ENCODE measurements around the gene SPATA31A7.
"Not testable (repeated sequence)": the region's sequence is repeated elsewhere in the genome, so short reads cannot be mapped to it uniquely, and the experiment has no call there.

Gene SPATA31A7

GRCh38 chr9:61189736-61190135 is at the start of gene SPATA31A7:
Gene SPATA31A7, plus strand, starts transcription at chr9:61190036. Its CDS starts 29 bp downstream, at chr9:61190065.
- not testable (repeated sequence) for H3K27ac ChIP-seq

GRCh38 chr9:61226438-61226837 is 36.6 kb downstream of the SPATA31A7 start:
- H3K27ac ChIP-seq = not testable (repeated sequence)
